GM21515 (cell line): ENCODE results near the gene PSMB10.
"Not testable (repeated sequence)": the region's sequence is repeated elsewhere in the genome, so short reads cannot be mapped to it uniquely, and the experiment has no call there.

ENCODE experiments used
- ATAC-seq: cut with Tn5 transposase; IDR thresholded peaks from one replicate; pipeline ENCODE4 v1.9.1; 2021; ENCODE audit not compliant: unreplicated experiment

The PSMB10 gene

GRCh38 chr16:67927131-67927941, 9.3 kb downstream of the PSMB10 start:
- no peak for ATAC-seq

- no peak for ATAC-seq
Measured at GRCh38 chr16:67926181-67926750, 10.4 kb downstream of the PSMB10 start.

GRCh38 chr16:67924140-67924906, 12.3 kb downstream of the PSMB10 start:
- no peak for ATAC-seq

- no peak for ATAC-seq
Measured at GRCh38 chr16:67923414-67924116, 13.1 kb downstream of the PSMB10 start.

GRCh38 chr16:67922740-67923139, 13.9 kb downstream of the PSMB10 start:
- ATAC-seq, result no peak

- ATAC-seq, result no peak
Measured at GRCh38 chr16:67922221-67922620, 14.4 kb downstream of the PSMB10 start.

- ATAC-seq, result no peak
Measured at GRCh38 chr16:67919622-67920221, 16.9 kb downstream of the PSMB10 start.

- no peak for ATAC-seq
Measured at GRCh38 chr16:67917852-67918236, 18.8 kb downstream of the PSMB10 start.

- ATAC-seq, result no peak
Measured at GRCh38 chr16:67917140-67917851, 19.4 kb downstream of the PSMB10 start.

- no peak for ATAC-seq
Measured at GRCh38 chr16:67915831-67916723, 20.6 kb downstream of the PSMB10 start.

- ATAC-seq, result not testable (repeated sequence)
Measured at GRCh38 chr16:67915496-67915769, 21.2 kb downstream of the PSMB10 start.

GRCh38 chr16:67914758-67915495, 21.7 kb downstream of the PSMB10 start:
- no peak for ATAC-seq

- ATAC-seq, result no peak
Measured at GRCh38 chr16:67910158-67910557, 26.5 kb downstream of the PSMB10 start.

GRCh38 chr16:67909056-67909742, 27.5 kb downstream of the PSMB10 start:
- no peak for ATAC-seq

- no peak for ATAC-seq
Measured at GRCh38 chr16:67907397-67908180, 29.1 kb downstream of the PSMB10 start.

GRCh38 chr16:67902831-67903230, 33.8 kb downstream of the PSMB10 start:
- ATAC-seq, result no peak

- no peak for ATAC-seq
Measured at GRCh38 chr16:67901734-67902133, 34.9 kb downstream of the PSMB10 start.
